Adrenal gland (tissue), 12 donors: ENCODE measurements around the gene NUDT9. TPM values are rescaled to one million over a fixed set of nuclear protein-coding genes. Genes with fewer than 3 reads are reported as not detected.
"Not testable (repeated sequence)": the region's sequence is repeated elsewhere in the genome, so short reads cannot be mapped to it uniquely, and the experiment has no call there.

ENCODE experiments used
- DNase-seq, 7 donors: peaks; one replicate each; pipeline ENCODE4 v3.0.0-alpha.2; 2019 to 2020
- H3K27ac ChIP-seq, 5 donors: fragments of 200-600 bp; sonication (generic) in 4 of 5; 1 replicate in 3 of 5; 2 replicates in 2 of 5; pipeline versions ENCODE4 v1.5.1 to v1.8.0; 2016 to 2020; ENCODE audit warnings: mild to moderate bottlenecking in 1 of 5
- H3K27me3 ChIP-seq: fragments of 200-600 bp; 2 replicates; pipeline ENCODE4 v1.8.0; 2021
- H3K36me3 ChIP-seq, 2 donors: fragments of 200-600 bp; replicated peaks in 1 of 2; 1 replicate in 1 of 2; 2 replicates in 1 of 2; pipeline versions ENCODE4 v1.5.1 to v1.8.0; 2018 to 2022
- H3K4me1 ChIP-seq, 2 donors: fragments of 200-600 bp; replicated peaks in 1 of 2; 1 replicate in 1 of 2; 2 replicates in 1 of 2; pipeline versions ENCODE4 v1.5.1 to v1.8.0; 2018 to 2021
- H3K4me3 ChIP-seq, 4 donors: fragments of 200-600 bp; sonication (generic) in 3 of 4; one replicate each; pipeline ENCODE4 v1.5.1; 2016 to 2018
- H3K9me3 ChIP-seq, 3 donors: fragments of 200-600 bp; sonication (generic) in 1 of 3; replicated peaks in 1 of 3; 1 replicate in 2 of 3; 2 replicates in 1 of 3; pipeline versions ENCODE4 v1.5.1 to v1.8.0; 2016 to 2021
- CTCF ChIP-seq, 6 experiments: fragments of 450-650 bp in 4 of 6; fragments of 200-600 bp in 2 of 6; sonication (generic) in 1 of 6; IDR thresholded peaks; 1 replicate in 5 of 6; 2 replicates in 1 of 6; pipeline versions ENCODE4 v1.5.1 to v1.8.0; 2016 to 2021; ENCODE audit warnings: antibody characterized with exemption in 6 of 6, mild to moderate bottlenecking in 2 of 6, moderate library complexity in 1 of 6
- POLR2A ChIP-seq, 2 donors: fragments of 450-650 bp; IDR thresholded peaks; one replicate each; pipeline ENCODE4 v1.6.1; 2017; ENCODE audit warnings: antibody characterized with exemption in 2 of 2, mild to moderate bottlenecking in 2 of 2, moderate library complexity in 1 of 2
- WGBS, 4 donors: extraction: QIAGEN DNeasy Blood & Tissue Kit in 2 of 4; methylation state at CpG; one replicate each; pipeline versions ENCODE4 v1.1.5 to v1.1.7; 2013 to 2017; 5-methylcytosine and 5-hydroxymethylcytosine counted together
- intact Hi-C, 2 donors: fragments of 100-400 bp; cut with DNase I; formaldehyde crosslinking; loops; one replicate each; pipeline versions ENCODE4 v1.14.1 to v1.15.0; 2022 to 2023
- polyA plus RNA-seq, 3 donors: library from polyadenylated mRNA; stranded (reverse); fragments of 200-250 nt in 2 of 3; fragments of 350-450 nt in 1 of 3; fragmentation: Illumina TruSeq in 1 of 3; extraction: RNeasy Lipid Tissue Mini Kit (QIAGEN cat#74804) in 1 of 3; gene quantifications; one replicate each; pipeline ENCODE4 v1.2.3, GENCODE V29; 2013 to 2014
- total RNA-seq, 9 donors: library from RNA; depleted of rRNA in 4 of 9; stranded (reverse); fragments of >200 nt in 4 of 9; fragments of 120-200 nt in 1 of 9; fragmentation: NEBNext Ultra II Directional in 1 of 9; extraction: Animal tissue kit (Norgen Biotek cat#: 25700) in 1 of 9; gene quantifications; one replicate each; pipeline versions ENCODE4 v1.1.0 to v1.2.4, GENCODE V29; 2013 to 2023
- donor health status: healthy with polysubstance abuse.
- donor health status: Bipolar disorder and iron deficiency.
- donor health status: DM: yes; HTN: yes; CAD: no.
- donor health status: DM: no; HTN: no; CAD: no.
- donor health status: DM: no; HTN: no; CAD: no.
- donor health status: DM: yes; HTN: yes; CAD: no.

NUDT9 gene
- total and polyA plus RNA-seq, 12 donors, result 16.9 to 95.2 (median 48.4) TPM

DNA sequence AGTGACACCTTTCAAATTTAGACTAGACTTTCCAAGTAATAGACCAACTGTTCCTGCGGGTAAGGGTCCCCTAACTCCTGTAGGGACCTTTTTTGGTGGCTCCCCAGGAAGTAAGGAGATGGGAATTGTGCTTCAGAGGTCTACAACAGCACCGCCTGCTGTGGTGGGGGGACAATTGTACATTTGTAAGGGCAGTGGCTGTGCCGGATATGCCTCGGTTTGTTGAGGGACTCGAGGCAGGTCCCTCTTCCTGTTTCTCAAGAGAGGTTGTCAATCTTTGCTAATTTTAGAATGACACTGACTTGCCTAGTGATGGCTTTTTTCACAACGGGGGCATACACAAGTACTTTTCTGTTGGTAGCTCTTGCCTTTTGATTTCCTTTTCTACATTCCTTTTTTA, 15.9 kb upstream of the NUDT9 start:
- no peak overlapping the region for H3K27ac ChIP-seq
- no peaks in the 10 kb centered on the region for H3K36me3 ChIP-seq
- no peak for DNase-seq
- no peaks in the 10 kb centered on the region for H3K4me1 ChIP-seq
- no peak for TF ChIP-seq POLR2A (IDR thresholded peaks at IDR 0.05)
- no peak for TF ChIP-seq CTCF (IDR thresholded peaks at IDR 0.05)
- no peak overlapping the region for H3K4me3 ChIP-seq
- H3K9me3 ChIP-seq, result no peaks in the 10 kb centered on the region
- 60 to 81% (median 65%) methylated on average over 6 of the region's 6 CpGs for WGBS, 4 donors
- intact Hi-C loops, result no loop called here
- H3K27me3 ChIP-seq, result no peaks in the 10 kb centered on the region

GRCh38 chr4:87406902-87407301, 15.5 kb upstream of the NUDT9 start:
- H3K9me3 ChIP-seq, H3K27me3 ChIP-seq, H3K36me3 ChIP-seq, intact Hi-C loops, H3K27ac ChIP-seq, DNase-seq, H3K4me3 ChIP-seq, H3K4me1 ChIP-seq: not testable (repeated sequence)
- whole genome bisulfite sequencing, 4 donors, result 71 to 78% (median 76%) methylated on average over 4 of the region's 4 CpGs

- Histone ChIP-seq H3K4me3 (no peak overlapping the region), H3K27me3 (no peaks in the 10 kb centered on the region), H3K4me1 (no peaks in the 10 kb centered on the region), H3K27ac (no peak overlapping the region), H3K36me3 (no peaks in the 10 kb centered on the region), H3K9me3 (no peaks in the 10 kb centered on the region)
- intact Hi-C loops, result no loop called here
- WGBS, 4 donors, result 56 to 70% (median 59%) methylated on average over 3 of the region's 3 CpGs
- DNase-seq, result no peak
- TF ChIP-seq CTCF (IDR thresholded peaks at IDR 0.05), result no peak
- TF ChIP-seq POLR2A (IDR thresholded peaks at IDR 0.05), result no peak
Measured at GRCh38 chr4:87409420-87409939, 12.9 kb upstream of the NUDT9 start.

DNA sequence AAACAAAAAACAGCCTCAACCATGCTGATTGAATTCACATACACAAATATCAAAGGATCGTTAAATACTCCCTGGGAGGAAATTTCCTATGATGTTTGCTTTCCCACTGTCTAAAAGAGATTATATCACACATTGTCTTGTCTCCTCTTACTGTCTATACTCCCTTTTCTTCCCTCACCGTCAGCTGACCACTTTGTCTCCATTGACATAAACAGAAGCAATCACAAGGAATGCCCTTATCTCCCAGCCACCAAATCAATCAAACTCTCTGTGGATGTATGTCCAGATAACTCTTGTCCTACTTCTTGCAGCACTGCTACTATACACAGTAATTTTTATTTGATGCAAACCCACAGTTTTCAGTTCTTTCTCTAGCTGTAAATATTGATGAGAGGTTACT, 12.2 kb upstream of the NUDT9 start:
- 54 to 68% (median 54%) methylated on average over 2 of the region's 2 CpGs for WGBS, 4 donors
- Histone ChIP-seq H3K27ac (no peak overlapping the region), H3K4me3 (no peak overlapping the region), H3K36me3 (no peaks in the 10 kb centered on the region), H3K27me3 (no peaks in the 10 kb centered on the region), H3K4me1 (no peaks in the 10 kb centered on the region), H3K9me3 (no peaks in the 10 kb centered on the region)
- intact Hi-C loops, result no loop called here
- DNase-seq, result no peak
- TF ChIP-seq CTCF (IDR thresholded peaks at IDR 0.05) (no peak), POLR2A (IDR thresholded peaks at IDR 0.05) (no peak)

DNA sequence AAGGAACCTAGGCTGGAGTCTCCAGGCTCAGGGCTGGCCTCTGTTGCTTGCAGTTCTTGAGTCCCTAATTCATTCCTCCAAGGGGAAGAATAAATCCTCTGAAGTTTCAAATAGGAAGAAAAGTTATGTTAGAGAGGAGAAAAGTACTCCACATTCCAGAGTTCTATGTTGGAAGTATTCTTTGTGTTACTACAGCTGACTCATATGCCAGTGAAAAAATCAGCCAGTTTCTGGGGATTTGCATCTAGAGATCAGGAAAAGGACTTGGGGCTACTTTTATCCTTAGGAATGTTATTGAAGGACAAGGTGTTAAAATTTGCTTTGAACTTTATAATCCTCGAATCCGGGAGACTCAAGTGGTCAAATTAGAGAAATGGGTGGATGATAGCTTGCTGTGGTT, 11.7 kb upstream of the NUDT9 start:
- intact Hi-C loops, result no loop called here
- H3K4me1 ChIP-seq, result no peaks in the 10 kb centered on the region
- H3K4me3 ChIP-seq, result no peak overlapping the region
- H3K27ac ChIP-seq, result no peak overlapping the region
- 72 to 78% (median 76%) methylated on average over 2 of the region's 2 CpGs for WGBS, 4 donors
- no peaks in the 10 kb centered on the region for H3K9me3 ChIP-seq
- no peak for DNase-seq
- TF ChIP-seq POLR2A (IDR thresholded peaks at IDR 0.05) (no peak), CTCF (IDR thresholded peaks at IDR 0.05) (no peak)
- H3K27me3 ChIP-seq, result no peaks in the 10 kb centered on the region
- H3K36me3 ChIP-seq, result no peaks in the 10 kb centered on the region
